GM21447 (cell line): ENCODE results near the gene MAPKBP1.
A peak's percentile ranks its signal among the peaks of the same experiment; 100 is the strongest.

Experiments used
- ATAC-seq: cut with Tn5 transposase; IDR thresholded peaks from one replicate; pipeline ENCODE4 v1.9.1; 2021; ENCODE audit not compliant: unreplicated experiment

The MAPKBP1 gene

DNA sequence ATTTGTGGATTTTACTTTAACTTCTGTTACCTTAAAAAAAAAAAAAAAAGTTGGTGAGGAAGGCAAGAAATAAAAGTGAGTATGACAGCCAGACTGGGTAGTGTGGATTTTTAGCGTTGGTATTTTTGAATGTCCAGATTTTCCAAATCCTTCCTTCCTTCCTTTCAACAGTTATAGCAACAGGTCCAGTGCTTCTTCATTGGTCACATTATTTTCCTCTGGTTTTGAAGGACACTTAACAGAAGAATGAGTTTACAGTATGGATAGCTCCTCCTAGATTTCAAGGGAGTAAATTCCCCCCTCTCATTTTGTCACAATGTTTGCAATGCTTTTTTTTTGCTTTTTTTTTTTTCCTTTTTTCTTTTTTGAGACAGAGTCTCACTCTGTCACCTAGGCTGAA lies 6.4 kb downstream of the MAPKBP1 start:
- ATAC-seq = no peak

DNA sequence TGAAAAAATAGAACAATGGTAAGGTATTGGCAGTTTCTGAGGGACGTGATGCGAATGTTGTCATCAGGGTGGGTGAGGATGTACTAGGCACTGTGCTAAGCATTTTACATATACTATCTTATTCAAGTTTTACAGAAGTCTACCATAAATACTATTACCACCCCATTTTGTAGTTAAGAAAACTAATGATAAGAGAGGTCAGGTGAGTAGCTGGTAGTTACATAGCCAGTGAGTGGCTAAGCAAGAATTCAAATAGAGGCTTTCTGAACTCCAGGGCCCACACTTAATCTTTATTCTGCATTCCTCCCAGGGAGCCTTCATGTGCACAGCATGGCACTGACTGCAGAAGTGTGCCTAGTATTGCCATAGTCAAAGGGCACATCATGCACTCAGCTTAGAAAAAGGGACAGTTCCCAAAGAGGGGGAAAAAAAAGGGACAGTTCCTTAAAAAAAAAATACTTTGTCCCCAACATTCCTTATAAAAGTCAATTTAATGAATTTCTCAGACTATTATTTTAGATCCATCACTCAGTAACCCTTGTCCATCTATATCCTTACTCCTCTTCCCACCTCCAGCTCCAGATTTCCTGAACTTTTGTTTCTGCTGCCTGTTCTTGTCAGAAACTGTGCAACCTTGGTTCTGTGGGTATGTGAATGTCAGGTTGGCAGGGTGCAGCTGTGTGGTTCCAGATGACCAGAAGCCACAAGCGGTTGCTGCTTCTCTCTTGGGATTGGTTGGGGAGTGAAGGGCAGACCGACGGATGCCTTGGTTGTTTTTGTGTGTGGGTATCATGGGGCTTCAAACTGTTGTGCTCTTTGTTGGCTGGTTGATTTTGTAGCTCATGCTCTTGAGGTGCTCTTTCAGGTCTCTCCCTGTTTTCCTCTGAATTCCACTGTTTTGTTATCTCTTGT lies 8.3 kb downstream of the MAPKBP1 start:
- peak; percentile 63 for ATAC-seq

DNA sequence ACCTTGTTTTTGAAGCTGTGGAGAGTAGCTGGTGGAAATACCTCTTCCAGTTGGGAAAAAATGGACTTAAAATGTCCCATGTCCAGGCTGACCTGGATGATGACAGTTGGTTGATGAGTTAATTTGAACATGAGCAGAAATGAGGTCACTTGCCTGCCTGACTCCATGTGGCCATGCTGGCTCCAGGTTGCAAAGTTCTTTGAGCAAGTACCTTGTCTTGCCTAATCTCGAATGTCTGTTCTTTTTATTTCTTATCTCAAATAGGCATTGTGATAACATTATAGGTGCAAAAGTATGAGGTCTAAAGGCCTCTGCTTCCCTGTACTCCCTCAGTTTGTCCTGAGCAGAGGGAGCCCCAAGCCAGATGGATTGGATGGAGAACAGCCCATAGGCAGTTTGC lies 9.0 kb downstream of the MAPKBP1 start:
- no peak for ATAC-seq

DNA sequence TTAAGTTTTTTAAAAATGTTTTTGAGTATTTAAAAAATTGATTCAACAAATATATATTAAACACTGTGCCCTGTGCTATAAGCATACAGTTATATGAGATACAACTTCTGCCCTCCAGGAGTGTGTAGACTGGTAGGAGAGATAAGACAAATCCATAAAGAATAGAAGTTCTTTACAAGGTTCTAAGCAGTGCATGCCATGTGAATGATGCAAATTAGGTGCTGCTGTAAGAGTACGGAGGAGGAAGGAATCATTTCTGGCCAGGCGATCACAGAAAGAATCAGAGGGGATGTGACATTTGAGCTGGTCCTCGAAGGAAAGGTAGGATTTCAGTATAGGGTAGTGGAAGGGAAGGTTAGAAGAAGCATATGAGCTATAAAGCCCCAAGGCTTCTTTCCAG lies 14.0 kb downstream of the MAPKBP1 start:
- no peak for ATAC-seq

DNA sequence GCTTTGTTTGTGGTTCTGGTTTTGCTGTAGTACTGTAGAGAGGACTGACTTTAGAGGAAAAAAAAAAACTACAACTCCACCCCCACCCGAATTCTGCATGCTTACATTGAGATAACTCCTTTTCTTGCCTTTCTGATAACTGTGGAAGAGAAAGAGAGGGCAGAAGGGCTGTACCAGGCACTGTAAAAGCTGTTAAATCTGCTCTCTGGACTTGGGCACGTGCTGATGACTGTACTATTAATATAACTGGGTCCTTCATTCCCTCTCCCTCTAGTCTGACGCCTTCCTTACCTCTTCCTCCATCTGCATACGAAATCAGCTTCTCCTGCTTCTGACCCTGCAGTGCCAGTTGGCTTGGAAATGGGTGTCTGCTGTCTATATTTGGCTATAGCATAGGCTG lies 15.0 kb downstream of the MAPKBP1 start:
- no peak for ATAC-seq

DNA sequence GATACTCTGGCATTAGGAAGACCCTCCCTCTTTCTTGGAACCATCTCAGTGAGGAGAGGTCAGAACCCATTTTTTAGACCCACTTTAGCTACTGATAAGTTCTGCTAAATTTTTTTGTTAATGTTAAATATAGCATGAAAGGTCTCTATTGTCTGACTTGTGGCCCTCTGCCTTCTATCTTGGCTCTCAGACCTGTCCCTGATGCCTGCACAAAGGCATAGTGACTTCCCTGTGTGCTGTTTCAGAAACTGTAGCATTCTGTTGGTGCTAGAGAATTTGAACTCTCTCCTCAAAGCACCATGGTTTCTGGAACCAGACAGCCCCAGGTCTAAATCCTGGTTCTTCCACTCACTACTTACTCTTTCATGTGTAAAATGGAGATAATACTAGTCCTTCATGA lies 15.4 kb downstream of the MAPKBP1 start:
- ATAC-seq = no peak

DNA sequence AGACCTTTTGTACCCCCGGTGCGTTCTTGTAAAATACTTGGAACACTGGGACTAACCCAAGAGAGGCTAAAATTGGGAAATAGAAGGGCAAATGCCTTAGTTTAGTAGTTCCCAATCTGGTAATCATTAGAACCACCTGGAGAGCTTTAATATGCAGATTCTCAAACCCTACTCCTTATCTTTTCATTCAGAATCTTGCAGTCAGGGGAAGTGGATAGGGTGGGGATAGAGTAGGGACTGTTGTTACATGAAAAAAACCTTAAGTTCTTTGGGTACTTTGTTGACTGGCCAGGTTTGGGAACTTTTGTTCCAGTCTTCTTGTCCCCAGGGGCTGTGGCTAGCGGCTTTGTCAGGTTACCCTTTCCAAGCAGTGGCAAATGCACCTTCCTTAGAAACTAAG lies 15.9 kb downstream of the MAPKBP1 start:
- ATAC-seq = no peak

DNA sequence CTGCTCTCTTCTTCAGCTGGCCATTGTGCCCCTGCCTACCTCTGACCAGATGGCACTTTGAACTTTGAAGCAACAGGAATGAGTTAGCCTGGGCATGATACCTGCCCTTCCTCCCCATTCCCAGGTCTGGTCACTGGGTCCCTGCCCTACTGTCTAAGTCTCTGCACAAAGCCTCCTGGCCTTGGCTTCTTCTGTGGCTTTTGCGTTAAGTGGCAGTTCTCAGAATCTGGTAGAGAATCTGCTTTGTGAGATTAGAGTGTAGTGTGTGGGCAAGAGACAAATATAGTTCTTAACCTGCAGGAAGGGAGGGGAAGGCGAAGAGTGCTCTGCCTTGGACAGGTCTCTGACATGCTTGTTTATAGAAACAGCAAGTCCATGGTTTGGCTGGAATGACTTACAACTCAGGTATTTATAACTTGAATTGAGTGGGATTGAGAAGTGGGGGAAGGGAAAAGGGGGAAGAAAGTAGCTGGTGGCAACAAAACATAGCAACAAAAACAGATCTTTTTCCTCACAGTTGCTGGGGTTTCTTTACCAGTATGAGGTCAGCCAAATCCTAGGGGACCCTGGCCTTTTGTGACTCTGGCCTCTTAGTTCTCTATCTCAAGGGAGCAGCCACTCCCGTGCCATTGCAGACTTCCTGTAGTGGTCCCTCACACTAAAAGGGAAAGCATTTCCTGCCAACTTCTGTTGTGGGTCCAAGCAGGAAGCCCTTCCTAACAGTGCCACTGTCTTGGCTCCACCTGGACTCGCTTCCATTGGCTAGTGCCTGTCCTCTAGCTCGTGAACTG lies 16.7 kb downstream of the MAPKBP1 start:
- ATAC-seq = no peak

DNA sequence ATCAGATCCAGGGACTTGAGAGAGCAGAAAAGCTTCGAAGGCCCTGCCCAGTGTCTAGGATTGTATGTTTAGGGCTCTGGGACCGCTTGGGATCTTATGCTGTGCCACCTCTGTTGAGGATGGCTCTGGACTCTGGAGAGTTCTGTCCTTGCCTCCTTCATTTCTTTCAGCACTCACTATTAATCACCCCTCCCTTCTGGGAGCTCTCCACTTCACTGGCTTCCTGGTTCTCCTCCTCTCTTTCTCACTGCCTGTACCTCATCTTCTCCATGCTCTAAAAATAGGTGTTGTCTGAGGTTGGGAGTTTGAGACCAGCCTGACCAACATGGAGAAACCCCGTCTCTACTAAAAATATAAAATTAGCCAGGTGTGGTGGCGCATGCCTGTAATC lies 17.3 kb downstream of the MAPKBP1 start:
- no peak for ATAC-seq

DNA sequence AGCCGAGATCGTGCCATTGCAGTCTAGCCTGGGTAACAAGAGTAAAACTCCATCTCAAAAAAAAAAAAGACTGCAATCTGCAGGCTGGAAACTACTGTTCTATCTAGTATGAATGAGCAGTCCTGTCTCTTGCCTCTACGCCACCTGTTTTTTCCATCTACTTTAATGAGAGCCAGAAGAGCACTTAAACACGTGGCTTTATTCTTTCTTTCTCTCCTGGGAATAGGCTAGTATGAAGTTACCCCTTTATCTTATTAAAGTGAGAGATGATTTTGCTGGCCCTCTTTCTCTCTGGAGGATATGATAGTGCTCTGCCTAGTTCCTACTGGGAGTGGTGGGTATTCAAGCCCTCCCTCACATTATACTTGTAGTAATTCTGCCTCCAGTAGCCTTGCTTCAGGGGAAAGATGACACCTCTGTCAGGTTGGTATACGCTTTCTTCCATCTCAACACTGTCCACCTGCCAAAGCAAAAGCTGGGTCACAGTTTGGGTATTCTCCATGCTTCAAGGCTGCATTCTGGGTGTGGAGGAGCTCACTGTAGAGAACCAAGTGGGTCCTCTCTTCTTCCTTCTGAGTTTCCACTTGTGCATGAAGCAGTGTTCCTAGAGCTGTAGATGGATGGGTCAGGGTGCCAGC lies 17.8 kb downstream of the MAPKBP1 start:
- no peak for ATAC-seq

DNA sequence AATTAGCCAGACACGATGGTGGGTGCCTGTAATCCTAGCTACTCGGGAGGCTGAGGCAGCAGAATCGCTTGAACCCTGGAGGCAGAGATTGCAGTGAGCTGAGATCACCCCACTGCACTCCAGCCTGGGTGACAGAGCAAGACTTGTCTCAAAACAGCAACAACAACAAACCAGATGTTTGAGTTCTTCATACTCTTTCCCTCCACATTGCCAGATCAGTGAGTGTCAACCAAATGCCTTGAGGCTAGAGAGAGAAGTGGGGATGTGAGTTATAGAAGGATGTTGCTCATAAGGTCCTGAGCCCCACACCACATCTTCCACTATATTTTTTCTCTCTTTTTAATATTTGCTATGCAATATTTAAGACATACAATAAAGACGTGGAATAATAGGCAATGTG lies 19.8 kb downstream of the MAPKBP1 start:
- ATAC-seq = no peak

DNA sequence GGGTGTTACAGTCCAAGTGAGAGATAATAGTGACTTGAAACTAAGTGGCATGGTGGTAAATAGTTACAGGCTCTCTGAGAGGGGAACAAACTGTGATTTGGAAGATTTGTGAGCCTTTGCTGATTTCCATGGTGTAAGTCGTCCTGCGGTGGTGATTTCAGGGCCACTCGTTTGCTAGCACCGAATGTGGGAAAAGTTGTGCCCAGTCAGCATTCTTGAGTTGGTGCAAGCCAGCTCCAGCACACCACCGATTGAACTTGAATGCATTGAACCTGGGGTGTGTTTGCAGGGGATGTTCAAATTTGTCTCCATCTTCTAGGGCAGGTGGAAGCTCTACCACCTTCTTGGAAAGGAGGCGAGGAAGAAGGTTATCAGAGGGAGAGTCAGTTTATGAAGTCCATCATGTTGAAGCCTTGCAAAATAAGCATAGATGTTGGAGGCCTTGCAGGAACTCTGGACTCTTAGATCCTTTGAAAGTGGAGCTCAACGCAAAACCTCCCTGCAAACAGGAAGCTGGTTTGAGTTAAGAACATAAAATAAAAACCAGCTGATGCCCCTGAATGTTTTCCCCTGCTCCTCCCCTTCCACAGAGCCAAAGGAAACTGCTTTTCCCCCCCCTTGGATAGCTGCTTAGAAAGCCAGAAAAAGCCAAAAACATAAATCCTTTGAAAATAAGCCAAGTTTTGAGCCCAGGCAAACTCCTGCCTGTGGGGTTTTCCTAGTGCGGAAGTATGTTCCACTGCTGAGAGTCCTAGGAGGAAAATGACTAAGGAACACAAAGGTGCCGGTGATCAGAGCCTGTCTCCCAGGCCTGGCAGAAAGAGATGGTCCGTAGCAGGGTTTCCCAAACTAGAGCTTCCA lies 21.9 kb downstream of the MAPKBP1 start:
- ATAC-seq = no peak

DNA sequence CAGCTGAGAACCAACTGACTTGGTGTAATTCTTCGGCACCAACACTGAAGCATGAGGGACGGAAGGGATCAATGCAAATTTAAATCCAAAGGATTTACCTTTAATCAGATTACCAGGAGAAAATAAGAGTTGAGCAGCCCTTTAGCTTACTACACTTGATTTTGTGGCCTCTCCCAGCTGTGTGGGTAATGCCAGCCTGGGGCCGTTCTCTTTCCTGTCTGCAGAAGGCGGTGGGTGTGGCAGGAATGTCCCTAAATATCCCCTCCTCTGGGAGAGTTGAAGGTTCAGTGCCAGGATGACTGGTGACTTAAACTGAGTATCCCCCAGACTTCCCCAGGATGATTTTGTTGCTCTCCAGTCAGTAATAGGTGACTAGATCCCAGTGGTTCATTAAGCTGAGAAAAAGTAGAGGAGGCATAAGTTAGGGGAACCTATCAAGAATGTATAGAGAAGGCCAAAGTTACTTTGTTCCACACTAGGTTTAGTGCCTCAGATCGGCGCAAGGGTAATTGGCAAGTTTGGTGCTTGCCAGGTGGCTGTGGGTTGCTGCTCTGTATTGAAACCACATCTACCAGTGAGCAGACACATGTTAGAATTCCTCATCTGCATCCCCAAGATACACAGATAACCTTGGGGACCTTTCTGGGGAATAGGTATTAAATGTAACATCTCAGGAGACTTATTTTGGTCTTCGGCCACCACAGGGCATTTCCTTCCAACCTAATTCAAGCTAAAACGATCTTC lies 23.1 kb downstream of the MAPKBP1 start:
- no peak for ATAC-seq

DNA sequence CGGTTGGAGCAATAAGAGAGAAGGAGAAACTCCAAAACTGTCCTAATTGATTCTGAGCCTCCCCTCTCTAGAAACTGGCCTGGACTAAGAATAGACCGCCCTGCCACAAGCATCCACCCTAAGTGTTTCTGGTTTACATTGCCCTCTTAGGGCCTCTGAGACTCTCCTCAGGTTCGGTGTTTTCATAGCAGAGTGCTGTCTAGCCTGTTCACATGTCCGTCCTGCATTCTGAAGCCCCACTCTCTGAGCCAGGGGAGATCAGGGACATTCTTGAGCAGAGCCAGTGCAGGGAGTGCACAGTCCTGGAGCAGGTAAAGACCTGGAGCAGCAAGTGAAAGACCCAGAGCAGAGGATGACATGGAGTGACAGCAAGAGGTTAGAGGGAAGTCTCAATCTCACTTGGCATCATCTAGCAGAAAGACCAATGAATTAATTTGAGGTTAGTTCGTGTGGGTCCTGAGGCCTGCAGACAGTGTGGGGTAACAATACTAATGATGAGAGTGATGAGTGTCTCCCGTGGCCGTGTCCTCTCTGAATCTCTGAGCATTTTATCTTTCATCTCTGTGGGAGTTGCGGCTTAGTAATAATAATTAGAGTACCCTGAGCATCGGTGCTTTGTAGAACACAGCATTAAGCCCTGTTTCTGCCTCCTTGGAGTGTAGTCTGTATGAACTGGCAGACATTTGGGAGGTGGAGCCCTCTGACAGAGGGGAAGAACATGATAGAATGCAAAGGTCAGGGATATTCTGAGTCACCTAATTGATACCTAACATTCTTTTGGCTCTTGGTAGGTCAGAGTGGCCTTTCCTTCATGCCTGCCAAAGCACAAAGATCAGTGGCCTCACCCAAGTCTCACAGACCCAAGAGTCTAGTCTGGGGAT lies 24.6 kb downstream of the MAPKBP1 start:
- ATAC-seq = no peak

DNA sequence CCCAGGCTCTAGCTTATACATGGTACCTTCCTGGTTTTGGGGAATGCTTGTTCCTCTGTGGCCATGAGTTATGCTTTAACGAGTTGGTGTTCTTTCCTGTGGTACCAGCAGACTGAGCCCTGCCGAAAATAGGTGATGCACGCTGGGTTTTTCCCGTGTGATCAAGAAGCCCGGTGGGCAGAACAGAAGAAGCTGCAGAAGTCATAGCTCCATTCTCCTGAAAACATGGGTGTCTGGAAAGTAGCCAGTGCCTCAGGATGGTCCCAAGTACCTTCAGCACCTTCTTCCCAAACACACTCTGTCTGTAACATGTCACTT lies 25.2 kb downstream of the MAPKBP1 start:
- ATAC-seq = no peak

DNA sequence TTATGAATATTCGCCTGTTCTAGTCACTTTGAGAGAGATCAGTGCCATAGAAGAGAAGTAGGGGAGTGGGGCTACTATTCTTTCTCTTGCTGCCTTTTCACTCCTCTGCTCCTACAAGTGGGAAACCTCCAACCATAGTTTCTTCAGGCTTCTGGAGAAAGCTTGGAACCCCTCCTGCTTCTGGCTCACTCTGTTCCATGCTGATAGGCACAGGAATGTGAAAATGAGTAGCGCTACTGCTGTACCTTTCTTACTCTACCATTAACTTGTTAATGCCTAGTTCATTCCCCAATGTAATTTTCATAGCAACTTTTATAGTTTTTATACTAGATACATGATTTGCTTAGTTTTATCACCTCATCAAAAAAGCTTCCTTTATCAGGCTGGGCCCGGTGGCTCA lies 26.9 kb downstream of the MAPKBP1 start:
- no peak for ATAC-seq

DNA sequence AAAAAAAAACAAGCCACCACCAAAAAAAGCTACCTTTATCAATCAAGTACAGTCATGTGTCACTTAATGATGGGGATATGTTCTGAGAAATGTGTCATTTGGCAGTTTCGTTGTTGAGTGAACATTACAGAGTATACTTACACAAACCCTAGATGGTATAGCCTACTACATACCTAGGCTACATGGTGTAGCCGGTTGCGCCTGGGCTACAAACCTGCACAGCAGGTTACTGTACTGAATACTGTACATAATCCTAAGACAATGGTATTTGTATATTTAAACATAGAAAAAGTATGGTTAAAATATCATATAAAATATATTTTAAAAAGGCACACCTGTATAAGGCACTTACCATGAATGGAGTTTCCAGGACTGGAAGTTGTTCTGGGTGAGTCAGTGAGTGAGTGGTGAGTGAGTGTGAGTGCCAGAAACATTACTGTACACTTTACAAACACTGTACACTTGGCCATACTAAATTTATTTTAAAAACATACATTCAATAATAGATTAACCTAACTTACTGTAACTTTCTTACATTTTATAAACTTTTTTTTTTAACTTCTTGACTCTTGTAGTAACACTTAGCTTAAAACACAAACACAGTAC lies 27.7 kb downstream of the MAPKBP1 start:
- no peak for ATAC-seq

DNA sequence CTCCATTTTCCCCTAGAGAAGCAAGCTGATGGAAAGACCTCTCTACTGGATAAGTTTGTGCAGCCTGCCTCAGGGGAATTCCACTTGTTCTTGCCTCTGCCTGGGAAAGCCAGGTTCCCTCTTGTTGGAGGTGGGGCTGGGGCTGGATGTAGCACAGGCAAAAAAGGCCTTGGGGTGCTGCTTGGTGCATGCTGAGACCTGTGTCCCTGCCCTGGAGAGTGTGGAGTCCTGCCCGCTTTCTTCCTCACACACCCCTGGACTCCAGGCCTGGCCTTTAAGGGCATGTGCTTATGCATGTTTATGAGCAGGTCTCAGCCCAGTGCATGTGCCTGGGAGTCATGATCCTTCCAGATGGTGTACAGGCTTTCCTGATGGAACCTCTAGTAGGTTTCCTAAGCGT lies 30.1 kb downstream of the MAPKBP1 start:
- ATAC-seq = no peak
